Measurements from ENCODE around the gene SMTNL1. TPM values are rescaled to one million over a fixed set of nuclear protein-coding genes. Genes with fewer than 3 reads are reported as not detected.

Gene SMTNL1
- total RNA-seq, 4 donors from 2014 or later, result not detected

DNA sequence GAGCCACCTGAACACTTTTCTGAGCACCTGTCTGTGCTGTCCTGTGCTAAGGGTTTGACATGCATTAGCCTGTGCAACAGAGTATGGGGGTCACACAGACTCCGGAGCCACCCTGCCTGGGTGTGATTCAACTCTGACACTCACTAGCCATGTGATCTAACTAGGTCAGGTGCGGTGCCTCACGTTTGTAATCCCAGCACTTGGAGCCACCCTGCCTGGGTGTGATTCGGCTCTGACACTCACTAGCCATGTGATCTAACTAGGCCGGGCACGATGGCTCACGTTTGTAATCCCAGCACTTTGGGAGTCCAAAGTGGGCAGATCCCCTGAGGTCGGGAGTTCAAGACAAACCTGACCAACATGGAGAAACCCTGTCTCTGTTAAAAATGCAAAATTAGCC, 18.6 kb downstream of the SMTNL1 start:
- Histone ChIP-seq H3K27me3 (no peaks in the 10 kb centered on the region), H3K4me1 (peaks cover 0 to 5% of the 10 kb centered on the region in 2 donors), H3K36me3 (peaks cover 35 to 45% of the 10 kb centered on the region in 2 donors), H3K9me3 (no peaks in the 10 kb centered on the region), H3K27ac (no peak overlapping the region), H3K4me3 (replicated peaks in 1 of 3) (no peak overlapping the region)
- DNase-seq, result no peak
- TF ChIP-seq, protein P1, sequence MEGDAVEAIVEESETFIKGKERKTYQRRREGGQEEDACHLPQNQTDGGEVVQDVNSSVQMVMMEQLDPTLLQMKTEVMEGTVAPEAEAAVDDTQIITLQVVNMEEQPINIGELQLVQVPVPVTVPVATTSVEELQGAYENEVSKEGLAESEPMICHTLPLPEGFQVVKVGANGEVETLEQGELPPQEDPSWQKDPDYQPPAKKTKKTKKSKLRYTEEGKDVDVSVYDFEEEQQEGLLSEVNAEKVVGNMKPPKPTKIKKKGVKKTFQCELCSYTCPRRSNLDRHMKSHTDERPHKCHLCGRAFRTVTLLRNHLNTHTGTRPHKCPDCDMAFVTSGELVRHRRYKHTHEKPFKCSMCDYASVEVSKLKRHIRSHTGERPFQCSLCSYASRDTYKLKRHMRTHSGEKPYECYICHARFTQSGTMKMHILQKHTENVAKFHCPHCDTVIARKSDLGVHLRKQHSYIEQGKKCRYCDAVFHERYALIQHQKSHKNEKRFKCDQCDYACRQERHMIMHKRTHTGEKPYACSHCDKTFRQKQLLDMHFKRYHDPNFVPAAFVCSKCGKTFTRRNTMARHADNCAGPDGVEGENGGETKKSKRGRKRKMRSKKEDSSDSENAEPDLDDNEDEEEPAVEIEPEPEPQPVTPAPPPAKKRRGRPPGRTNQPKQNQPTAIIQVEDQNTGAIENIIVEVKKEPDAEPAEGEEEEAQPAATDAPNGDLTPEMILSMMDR (IDR thresholded peaks at IDR 0.05), result no peak
- no peak for TF ChIP-seq POLR2A (IDR thresholded peaks at IDR 0.05)
- intact Hi-C loops (cut with DNase I), result no loop called here
- WGBS, 2 donors, result 88 to 95% methylated on average over 5 to 8 of the region's 8 CpGs

DNA sequence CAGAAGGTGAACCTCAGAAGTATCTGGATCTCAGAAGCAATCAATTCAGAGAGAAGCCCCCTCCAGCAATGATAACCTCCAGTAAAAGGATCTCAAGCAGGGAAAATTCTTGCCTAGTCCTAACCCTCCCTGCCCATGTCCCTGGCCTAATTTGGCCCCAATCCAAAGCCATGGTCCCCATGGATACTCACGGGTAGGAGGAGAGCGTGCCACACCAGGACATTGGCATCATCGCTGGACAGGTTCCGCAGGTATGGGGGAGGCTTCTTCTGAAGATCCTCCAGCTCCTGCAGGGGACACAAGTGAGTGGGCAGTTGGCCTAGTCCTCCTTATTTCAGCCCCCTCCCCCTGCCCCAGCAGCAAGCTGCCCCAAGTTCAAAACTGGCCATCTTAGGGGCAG, 22.8 kb downstream of the SMTNL1 start:
- Histone ChIP-seq H3K4me3 (replicated peaks in 1 of 3) (no peak overlapping the region), H3K36me3 (peaks cover 0 to 17% of the 10 kb centered on the region in 2 donors), H3K4me1 (peaks cover 0 to 5% of the 10 kb centered on the region in 2 donors), H3K27ac (no peak overlapping the region), H3K27me3 (no peaks in the 10 kb centered on the region), H3K9me3 (no peaks in the 10 kb centered on the region)
- WGBS, 2 donors, result 63 to 69% methylated on average over 4 of the region's 4 CpGs
- intact Hi-C loops (cut with DNase I), result no loop called here
- TF ChIP-seq, protein P1 (IDR thresholded peaks at IDR 0.05), result no peak
- TF ChIP-seq POLR2A (IDR thresholded peaks at IDR 0.05), result no peak
- DNase-seq, result peak; percentile 63 to 89

DNA sequence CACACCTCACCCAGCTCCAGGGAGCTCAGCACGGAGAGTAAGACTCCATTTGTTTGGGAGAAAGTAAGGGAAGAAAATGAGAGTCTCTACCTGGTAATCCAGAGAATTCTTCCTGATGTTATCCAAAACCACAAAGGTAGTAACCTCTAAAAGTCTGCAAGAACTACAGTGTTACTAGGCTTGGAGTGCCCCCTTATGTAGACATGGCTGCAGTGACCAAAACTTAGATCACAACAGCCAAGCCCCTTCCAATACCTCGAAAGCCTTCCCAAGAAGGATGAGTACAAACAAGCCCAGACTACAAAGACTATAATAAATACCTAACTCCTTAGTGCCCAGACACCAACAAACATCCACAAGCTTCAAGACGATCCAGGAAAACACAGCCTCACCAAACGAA, 25.2 kb downstream of the SMTNL1 start:
- peaks cover 7 to 22% of the 10 kb centered on the region in 2 donors for H3K4me1 ChIP-seq
- no peaks in the 10 kb centered on the region for H3K9me3 ChIP-seq
- no peak overlapping the region for H3K4me3 ChIP-seq (replicated peaks in 1 of 3)
- 81 to 88% methylated on average over 4 of the region's 4 CpGs for WGBS, 2 donors
- H3K27me3 ChIP-seq, result no peaks in the 10 kb centered on the region
- DNase-seq, result no peak
- H3K36me3 ChIP-seq, result peaks cover 0 to 16% of the 10 kb centered on the region in 2 donors
- TF ChIP-seq, protein P1 (IDR thresholded peaks at IDR 0.05), result no peak
- TF ChIP-seq POLR2A (IDR thresholded peaks at IDR 0.05), result no peak
- intact Hi-C loops (cut with DNase I), result no loop called here
- no peak overlapping the region for H3K27ac ChIP-seq

- Histone ChIP-seq H3K9me3 (no peaks in the 10 kb centered on the region), H3K36me3 (no peaks in the 10 kb centered on the region), H3K27ac (peak overlapping the region; percentile 10 to 84 (median 83)), H3K4me3 (replicated peaks in 1 of 3) (peak overlapping the region in 1 of 3 donors; percentile 78), H3K27me3 (no peaks in the 10 kb centered on the region), H3K4me1 (peaks cover 7 to 18% of the 10 kb centered on the region in 2 donors)
- intact Hi-C loops (cut with DNase I), result loop anchor here (5.0 kb wide), 1 partner anchor 71 kb away; no protein-coding TSS in a partner anchor
- peak; percentile 40 to 44 for DNase-seq
- peak in 1 of 2 donors; percentile 34 for TF ChIP-seq POLR2A (IDR thresholded peaks at IDR 0.05)
- TF ChIP-seq, protein P1 (IDR thresholded peaks at IDR 0.05), result peak in 1 of 6 experiments; percentile 3
- 53 to 58% methylated on average over 4 of the region's 4 CpGs for WGBS, 2 donors
Measured at GRCh38 chr11:57566005-57566904, 28.9 kb downstream of the SMTNL1 start.

Data from thyroid gland (tissue), 4 donors.